Tibial nerve (tissue), 4 donors: ENCODE results near the gene FBL.
"Not testable (repeated sequence)": the region's sequence is repeated elsewhere in the genome, so short reads cannot be mapped to it uniquely, and the experiment has no call there.

Experiments
- CTCF ChIP-seq, 5 experiments: fragments of 200-600 bp in 3 of 5; fragments of 450-650 bp in 2 of 5; sonication (generic) in 3 of 5; IDR thresholded peaks; one replicate each; pipeline ENCODE4 v1.5.1; 2016 to 2019; ENCODE audit warnings: antibody characterized with exemption in 5 of 5, mild to moderate bottlenecking in 3 of 5, moderate library complexity in 2 of 5
- EP300 ChIP-seq, 2 donors: sonication (generic); formaldehyde crosslinking; IDR thresholded peaks; one replicate each; pipeline ENCODE4 v1.6.1; 2017; ENCODE audit warnings: antibody characterized with exemption in 2 of 2, mild to moderate bottlenecking in 1 of 2
- POLR2A ChIP-seq, 2 donors: fragments of 450-650 bp; IDR thresholded peaks; one replicate each; pipeline ENCODE4 v1.6.1; 2017; ENCODE audit warnings: antibody characterized with exemption in 2 of 2, mild to moderate bottlenecking in 2 of 2, moderate library complexity in 2 of 2

DNA sequence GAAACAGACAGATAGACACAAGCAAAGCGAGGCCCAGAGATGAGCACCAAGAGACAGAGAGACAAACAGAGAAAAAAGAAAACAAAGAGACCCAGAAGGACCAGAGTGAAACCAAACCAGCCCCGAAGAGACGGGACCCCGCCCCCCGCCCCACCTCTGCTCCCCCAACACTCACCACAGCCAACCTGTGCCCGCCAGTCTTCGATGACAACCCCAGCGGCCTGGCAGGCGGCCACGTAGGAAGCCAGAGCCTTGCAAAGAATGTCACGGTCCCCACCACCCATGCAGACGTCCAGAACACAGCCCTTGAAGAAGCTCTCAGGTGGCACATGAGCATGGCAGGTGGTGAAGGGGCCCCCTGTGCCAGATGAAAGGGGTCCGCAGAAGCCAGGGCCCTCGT is 31.3 kb upstream of the FBL start:
- TF ChIP-seq CTCF, EP300, POLR2A (IDR thresholded peaks at IDR 0.05): not testable (repeated sequence)
